NCI-H2107 treated with DMSO at 0.1 percent for 48 hours (cell line): ENCODE results near the gene SPRED2.
A peak's percentile ranks its signal among the peaks of the same experiment; 100 is the strongest.

Experiments
- DNase-seq: peaks from one replicate; lab custom pipeline; 2025; ENCODE audit not compliant: unreplicated experiment; lab: John Stamatoyannopoulos, UW

SPRED2 gene

DNA sequence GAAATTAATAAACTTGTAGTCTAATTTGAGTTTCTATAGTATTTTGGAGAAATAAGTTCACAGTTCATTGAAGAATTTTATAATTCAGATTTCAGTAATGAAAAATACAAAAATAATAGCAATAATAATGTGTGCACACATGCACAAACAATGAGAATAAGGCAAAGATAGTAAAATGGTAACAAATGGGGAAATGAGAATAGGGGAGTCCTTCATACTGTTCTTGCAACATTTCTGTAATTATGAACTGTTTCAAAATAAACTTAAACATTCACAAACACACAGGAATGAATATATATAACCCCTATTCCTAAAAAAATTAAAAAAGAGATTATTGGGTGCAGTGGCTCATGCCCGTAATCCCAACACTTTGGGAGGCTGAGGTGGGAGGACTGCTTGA is 63.9 kb downstream of the SPRED2 start:
- DNase-seq: no peak

DNA sequence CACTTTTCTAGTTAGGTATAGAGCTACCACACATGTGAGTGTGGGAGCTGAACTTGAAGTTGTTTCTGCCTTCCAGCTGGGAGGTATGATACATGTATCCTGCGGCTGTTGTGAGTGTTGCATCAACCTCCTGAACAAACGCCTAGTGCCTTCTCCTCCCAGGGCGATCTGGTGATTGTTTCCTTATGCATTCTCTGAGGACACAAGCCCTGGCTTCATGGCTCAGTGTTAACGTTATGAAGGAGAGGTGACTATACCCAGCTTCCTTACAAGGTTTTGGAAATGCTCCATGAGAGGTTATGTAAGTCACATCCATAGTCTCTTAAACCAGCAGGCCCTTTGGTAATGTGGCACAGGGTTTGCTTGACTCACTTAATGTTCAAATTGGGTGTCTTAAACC is 64.9 kb downstream of the SPRED2 start:
- DNase-seq: no peak

DNA sequence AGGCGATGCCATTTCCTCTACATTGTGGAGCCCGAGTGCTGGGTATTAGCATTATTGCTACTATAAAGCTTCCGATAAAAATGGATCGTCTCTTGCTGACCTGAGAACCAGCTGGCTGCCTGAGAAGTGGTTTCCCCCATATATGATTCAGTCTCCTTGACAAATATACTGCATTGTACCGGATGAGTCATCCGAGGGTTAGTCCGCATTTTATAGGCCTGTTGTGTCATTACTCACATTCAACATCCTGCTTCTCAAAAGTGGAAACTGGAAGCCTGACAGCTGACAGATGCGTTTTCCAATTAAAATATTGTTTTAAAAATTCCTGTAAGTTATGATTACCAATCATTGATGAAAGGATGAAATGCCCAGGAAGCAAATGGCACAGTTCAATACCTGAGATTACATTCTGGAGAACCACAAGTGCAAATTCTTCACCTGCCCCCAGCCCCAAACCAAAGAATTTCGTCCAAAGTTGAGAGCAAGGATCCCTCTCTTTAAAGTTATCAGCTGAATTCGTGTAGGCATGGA is 65.7 kb downstream of the SPRED2 start:
- peak; percentile 45 for DNase-seq

DNA sequence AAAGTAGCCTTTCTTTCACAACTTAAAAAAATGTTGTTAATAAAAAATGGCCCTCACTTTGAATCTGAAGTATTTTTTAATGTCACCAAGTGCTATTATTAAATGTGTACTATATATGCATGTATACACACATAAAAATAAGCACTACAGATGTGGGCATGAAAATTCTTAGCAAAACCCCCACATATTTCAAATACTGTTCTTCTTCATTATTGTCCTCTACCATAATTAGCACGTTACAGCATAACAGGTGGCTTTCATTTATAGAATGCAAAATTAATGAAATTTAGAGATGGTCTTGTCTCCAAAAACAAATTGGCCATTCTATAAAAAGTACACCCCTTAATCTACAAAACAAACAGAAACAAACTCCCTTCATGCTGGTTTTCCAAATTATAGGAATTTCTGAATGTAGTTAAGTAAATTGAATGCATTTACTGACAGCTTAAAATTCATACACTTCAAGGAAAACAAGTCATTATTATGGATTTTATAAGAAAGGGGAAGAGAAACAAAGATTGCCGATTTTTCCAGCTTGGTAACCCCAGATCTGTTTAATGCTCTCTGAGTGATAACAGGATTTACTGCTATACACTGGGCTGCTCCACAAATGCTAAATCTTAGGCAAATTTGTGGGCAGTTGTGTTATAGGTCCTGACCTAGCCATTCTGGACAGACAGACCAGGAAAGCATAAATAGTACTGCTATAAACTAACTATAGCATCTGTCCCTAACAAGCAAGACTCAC is 67.2 kb downstream of the SPRED2 start:
- DNase-seq: no peak

DNA sequence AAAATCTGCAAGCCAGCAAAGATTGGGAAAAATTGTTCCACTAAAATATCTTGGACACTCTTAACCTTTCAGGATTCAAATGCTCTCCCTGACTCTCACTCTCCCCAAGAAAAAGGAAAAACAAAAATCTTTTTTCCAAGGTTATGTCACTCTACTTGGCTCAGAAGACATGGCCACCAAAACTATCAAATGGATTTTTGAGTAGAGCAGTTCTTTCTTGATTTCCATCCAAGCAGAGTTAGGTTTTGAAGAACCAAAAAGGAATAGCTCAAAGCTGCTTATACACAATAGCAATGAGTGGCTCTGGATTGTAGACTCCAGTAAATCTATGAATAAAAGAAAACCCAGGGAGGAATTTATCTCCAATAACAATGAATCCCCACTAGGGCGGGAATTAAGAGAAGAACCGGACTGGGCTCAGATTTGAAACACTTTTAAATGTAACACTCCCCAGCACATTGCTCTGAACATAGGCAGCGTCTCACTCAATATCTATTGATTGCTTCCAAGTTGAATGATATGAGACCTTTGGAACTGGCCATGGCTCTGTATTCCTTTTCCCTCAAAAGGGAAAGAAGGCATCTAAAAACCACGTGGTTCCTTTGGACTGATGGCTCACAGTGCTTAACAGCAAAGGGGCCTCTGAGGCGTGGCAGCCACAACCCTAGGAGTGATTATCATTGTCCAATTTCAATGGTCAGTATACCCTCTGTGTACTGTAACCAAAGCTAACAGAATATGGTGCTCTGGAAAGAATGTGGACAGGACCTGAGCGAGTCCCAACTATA is 68.3 kb downstream of the SPRED2 start:
- no peak for DNase-seq

DNA sequence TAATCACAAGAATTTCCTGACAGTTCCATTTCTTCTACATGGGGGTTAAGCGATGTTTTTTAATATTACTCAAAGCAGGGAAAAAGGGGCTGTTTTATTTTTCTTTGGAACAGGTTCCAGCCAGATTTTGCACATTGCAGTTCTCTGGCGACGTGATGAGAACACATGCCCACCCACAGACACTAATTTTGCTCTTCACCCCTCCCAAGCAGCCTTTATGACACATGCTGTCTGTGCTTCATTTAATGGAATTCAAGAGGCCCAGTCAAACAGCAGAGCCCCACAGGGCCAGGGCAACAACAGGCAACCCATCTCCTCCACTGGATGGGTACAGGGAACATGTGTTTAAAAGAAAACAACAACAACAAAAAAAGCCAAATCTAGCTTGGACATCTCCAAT is 70.8 kb downstream of the SPRED2 start:
- no peak for DNase-seq

DNA sequence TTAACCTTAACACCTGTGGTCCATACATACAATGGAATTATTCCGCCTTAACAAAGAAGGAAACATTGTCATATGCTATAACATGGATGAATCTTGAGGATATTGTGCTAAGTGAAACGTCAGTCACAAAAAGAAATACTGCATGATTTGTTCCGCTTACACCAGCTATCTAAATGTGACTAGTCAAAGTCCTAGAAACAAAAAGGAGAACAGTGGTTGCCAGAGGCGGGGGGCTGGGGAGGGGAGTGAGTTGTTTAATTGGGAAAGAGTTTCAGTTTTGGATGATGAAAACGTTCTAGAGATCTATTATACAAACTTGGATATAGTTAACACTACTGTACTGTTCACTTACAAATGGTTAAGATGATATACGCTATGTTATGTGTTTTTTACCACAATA is 72.0 kb downstream of the SPRED2 start:
- DNase-seq: no peak

DNA sequence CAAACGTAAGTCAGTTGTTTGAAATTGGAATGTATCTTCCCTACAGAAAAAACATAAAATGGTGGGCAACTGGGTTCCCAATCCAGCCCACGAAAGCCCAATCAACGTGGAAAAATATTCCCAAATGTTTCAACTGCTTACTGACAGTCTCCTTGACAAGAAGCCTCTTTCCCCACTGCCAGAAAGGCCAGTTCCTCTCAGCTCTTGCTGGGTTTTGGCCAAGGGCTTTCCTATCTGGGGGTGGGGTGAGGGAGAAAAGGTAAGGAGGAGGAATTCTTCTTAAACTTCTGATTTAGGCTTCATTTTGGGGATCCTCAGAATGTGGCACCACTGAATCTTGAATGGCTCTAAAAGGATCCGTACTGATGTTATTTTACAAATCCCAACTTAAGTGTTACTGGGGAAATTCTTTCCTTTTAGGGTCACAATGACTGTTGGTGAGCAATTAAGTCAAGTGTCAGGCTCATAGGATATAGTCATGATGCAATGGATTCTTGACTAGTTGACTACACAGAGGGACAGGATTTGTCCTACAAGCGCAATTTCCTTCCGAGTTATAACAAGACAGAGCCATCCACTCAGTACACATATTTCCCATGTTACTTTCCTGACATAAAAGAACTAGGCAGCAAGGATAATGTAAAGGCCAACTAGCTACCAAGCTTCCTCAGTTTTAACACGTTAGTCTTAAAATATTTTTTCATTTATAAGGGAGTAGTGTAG is 73.6 kb downstream of the SPRED2 start:
- DNase-seq: no peak

DNA sequence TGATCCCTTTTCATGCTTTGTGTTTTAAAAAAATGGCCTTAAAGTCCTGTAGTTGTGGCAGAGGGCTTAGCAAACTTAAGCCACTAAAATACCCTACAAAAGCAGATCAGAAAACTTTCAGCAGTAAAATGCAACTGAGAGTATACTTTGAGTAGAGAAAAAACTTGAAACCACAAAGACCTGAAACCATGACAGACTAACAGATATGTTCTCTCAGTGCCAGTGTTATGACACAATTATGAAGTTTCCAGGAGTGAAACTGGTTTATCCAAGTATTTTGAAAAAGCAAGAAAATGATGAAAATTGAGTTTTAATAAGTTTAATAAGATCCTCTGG is 74.5 kb downstream of the SPRED2 start:
- DNase-seq: no peak

DNA sequence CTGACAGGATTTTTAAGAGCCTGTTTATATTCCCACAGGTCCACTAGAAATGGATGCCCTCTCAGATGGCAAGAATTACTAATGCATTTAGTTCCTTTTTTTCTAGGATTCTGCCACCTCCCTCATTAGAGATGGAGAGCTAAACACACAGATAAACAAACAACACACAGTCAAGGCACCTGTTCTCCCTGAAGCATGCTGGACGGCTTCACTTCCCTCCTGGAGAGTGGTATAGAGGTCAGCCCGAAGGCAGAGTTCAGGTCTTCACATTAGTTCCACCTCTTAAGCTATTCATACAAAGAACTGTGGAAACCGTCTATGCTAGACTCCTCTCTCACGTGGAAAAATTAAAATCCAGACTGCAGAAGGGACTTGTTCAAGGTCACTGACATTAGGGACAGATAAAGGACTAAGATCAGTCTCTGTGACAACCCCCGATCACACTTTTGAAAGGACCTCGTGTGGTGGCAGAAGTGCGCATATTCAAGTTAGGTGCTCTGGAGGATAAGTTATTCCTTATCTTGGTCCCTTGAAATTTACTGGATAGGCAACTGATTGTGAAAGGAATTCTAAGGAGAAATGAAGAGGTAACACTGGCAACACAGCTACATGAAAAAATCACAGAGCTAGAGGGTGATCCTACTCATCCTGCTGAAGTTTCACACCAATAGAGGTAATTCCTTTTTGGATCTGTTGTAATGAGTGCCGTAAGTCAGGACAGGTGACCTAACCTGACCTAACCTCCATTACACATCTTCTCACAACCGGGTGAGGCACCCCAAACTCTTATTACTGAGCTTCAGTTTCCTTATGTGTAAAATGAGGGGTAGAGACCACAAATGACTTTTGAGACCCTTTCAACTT is 75.1 kb downstream of the SPRED2 start:
- peak; percentile 56 for DNase-seq

DNA sequence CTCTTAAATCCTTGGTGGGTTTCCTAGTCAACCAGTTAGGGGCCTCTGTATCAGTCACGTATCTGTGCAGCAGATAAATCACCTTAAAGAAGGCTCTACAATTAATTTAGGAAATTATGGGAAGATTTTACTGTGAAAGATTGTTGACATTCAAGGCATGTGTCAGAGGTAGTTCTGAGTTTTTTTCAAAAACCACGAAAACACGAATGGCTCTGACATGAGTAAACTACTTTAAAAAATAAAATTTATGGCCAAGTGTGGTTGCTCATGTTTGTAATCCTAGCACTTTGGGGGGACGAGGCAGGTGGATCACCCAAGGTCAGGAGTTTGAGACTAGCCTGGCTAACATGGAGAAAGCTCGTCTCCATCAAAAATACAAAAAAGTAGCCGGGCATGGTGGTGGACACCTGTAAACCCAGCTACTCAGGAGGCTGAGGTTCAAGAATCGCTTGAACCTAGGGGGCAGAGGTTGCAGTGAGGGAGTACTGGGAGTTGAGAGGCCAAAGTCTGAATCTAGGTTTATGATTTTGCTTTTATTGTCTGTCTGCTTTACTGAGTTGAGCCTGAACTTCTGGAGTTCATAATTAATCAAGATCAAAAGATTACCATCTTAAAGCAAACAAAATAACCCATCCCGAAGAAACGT is 77.1 kb downstream of the SPRED2 start:
- no peak for DNase-seq

DNA sequence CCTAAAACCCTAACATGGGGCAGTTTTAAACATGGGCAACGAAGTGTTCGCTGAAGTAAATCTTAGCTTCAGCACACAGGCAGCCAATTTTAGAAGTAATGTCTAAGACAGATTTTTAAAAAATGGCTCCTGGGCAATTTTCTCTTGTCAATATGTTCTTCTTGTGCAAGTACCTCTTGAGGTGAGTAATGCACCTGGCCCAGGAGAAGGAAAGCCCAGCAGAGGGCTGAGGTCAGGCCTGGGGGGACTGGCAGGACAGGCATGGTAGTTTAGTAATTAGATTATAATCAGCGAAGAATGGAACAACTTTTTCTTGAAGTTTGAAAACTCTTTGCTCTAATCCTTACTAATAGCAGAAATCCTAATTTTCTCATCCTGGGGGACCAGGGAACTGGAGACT is 77.6 kb downstream of the SPRED2 start:
- no peak for DNase-seq

DNA sequence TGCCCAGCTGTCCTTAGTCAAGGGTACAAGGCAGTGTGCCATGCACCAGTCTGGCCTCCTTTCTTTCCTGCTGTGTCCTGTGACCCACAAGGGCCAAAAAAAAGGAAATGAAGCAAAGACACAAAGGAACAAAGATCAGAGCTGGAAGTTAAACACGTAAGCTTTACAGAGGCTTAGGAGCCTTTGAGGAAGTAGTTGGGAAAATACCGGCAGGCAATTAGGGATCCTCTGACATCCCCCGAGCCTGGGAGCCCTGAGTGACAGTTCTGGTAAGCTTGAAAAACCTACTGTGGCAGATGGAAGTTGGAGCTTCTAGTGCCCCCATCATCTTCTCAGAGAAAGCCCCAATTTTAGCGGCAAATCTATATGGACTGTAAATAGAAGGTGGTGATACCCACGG is 78.5 kb downstream of the SPRED2 start:
- DNase-seq: no peak

DNA sequence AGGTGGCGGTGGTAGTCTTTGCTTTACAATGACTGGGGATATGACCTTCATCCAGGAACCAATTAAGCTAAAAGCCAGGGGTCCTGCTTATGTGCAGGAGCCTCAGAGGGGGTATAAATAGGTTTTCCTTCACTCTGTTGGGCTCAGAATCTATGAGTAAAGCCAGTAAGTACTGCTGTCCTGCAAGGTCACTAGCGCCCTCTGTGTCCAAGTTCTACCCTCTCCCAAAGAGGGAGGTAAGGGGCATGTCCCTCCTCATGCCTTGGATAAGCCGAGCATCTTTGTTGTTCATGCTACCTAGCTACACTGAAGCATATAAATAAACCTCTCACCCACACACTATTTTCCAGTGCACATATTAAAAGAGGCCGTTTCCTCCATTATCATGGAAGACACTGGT is 79.4 kb downstream of the SPRED2 start:
- no peak for DNase-seq

DNA sequence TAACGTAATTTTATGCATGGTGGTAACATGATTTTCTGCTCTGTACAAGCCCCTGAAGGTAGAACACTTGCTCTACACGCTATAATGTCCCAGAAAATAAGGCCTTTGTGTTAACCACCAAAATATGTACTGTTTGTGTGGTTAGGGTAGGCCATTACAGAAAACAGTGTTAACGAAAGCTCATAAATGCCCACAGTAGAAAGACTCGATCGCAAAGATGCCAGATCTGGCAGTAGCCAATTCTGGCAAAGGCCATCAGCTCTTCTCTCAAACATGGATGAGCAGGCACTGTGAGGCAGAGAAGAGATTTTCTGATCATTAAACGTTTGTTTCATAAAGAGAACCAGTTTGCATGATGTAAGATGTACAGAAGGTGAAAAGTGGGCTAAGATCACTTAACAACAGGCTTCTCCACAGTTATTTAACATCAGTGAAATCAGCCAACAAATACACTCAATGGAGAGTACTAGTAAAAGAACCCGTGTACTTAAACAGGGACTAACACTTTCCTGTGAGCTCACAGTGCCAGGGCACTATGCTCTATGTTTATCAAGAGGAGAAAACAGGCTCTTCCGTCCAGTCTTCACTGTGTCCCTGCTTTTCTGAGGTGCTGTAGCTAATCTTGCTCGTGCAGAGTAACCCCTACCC is 80.3 kb downstream of the SPRED2 start:
- DNase-seq: no peak

DNA sequence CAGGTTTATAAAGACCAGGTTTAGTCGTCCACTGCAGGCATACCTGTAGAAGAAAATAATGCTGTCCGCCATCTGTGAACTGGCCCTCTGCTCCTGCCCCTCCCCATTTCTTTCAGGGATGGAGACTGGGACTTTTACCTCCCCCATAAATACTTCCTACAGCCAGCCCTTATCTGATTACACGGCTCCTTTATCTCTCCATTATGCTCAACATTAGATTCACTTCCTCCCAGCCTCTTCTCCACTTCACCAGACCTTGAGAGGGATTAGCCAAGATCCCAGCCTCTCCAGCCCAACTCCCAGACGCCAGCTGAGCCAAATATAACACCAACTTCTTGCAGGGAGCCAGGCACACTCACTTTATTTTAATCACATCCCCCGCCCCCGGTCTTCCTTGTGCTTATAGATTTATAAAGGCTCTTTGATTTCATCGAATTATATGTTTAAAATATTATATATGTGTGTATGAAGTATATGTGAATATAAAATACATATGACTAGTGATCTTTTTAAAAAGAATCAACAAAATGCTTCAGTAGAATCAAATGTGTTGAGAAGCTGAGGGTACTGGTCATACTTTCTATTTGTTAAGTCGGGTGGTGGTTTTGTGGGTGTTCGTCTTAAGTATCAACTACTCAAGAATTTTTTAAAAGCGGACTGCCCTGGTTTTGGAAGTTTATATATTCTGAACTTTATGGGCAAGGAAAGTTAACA is 81.0 kb downstream of the SPRED2 start:
- DNase-seq: no peak

DNA sequence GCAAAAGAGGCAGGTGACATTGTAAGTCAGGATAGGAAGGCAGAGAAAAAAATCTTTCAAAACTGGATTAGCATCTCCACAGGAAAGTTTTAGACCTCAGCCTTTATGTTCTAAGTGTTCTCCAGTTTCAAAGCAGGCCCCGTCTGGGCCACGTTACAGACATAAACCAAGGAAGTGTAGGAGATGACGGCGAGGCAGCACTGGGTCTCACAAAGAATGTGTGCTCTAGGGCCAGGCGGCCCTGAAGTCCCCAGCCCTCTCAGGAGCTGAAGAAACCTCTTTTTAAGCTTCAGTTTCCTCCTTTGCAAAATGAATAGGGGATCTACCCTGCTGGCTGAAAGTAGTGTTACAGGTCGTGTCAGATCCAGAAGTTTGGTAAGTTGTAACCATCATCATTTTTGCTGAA is 81.7 kb downstream of the SPRED2 start:
- no peak for DNase-seq

DNA sequence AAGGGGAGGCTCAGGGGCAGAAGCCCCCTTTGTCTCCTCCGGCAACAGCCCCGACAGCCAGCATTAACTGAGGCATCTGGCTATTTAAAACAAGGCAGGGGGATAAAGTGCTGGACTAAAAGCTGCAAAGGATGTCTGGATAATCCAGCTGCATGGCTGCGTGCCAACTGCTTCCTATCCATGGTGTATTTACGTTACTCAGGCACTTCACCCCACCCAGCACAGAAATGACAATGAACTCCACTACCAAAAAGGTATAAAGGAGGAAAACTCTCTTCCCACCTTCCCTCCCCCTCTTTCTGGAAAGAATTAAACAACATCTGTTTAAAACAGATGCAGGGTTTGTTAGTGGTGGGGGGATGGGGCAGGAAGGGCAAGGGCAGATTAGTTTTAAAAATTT is 82.5 kb downstream of the SPRED2 start:
- peak; percentile 69 for DNase-seq

DNA sequence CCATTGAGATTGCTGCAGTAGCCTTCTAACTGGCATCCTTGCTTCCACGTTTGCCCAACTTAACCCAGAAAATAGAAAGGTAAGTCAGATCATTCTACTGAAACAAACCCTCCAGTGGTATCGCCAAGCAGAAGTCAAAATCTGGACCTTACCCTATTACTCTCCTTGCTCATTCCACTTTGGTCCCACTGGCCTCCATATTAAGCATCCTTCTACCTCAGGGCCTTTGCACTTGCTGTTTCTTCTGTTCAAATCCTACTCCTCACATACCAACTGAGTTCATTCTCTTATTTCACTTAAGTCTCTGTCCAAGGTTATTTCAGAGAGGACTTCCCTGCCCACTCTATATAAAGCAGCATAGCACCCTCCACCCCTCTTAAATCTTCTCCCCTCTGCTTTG is 84.5 kb downstream of the SPRED2 start:
- no peak for DNase-seq
